ENCODE results near the gene IL15.
A peak's percentile ranks its signal among the peaks of the same experiment; 100 is the strongest.

- TF ChIP-seq NFIC (IDR thresholded peaks at IDR 0.05) = peak; percentile 63
- no peak for TF ChIP-seq TCF12 (IDR thresholded peaks at IDR 0.05; ENCODE audit: low read depth)
- TF ChIP-seq MAX (IDR thresholded peaks at IDR 0.05) = no peak
- no peak for TF ChIP-seq REST (IDR thresholded peaks at IDR 0.05; ENCODE audit: low read depth)
- peak; percentile 94 for TF ChIP-seq CEBPB (IDR thresholded peaks at IDR 0.05)
- peak; percentile 29; the same call in 1 of the 2 replicates for TF ChIP-seq RAD21 (IDR thresholded peaks at IDR 0.05; ENCODE audit: low read depth)
- TF ChIP-seq TAF1 (IDR thresholded peaks at IDR 0.05; ENCODE audit: low read depth) = no peak
- no peak for TF ChIP-seq ZBTB7A (IDR thresholded peaks at IDR 0.05; ENCODE audit: low read depth)
- no peak for TF ChIP-seq CREB1 (IDR thresholded peaks at IDR 0.05; ENCODE audit: low read depth)
- TF ChIP-seq EP300 (IDR thresholded peaks at IDR 0.05; ENCODE audit: borderline replicate concordance) = no peak
- TF ChIP-seq YY1 (IDR thresholded peaks at IDR 0.05; ENCODE audit: low read depth) = no peak
- TF ChIP-seq FOXM1 (IDR thresholded peaks at IDR 0.05; ENCODE audit: borderline replicate concordance, low read depth) = no peak
- no peak for TF ChIP-seq TEAD4 (IDR thresholded peaks at IDR 0.05)
Observed at GRCh38 chr4:141609243-141609642, 27.1 kb upstream of the IL15 start.
